Non-pigmented ciliary epithelial cell (primary cell): ENCODE results near the gene PPP6R2.

ENCODE experiments used
- DNase-seq: peaks from one replicate; pipeline ENCODE4 v3.0.0-alpha.2; 2010; ENCODE audit warnings: low read depth

Gene PPP6R2

GRCh38 chr22:50447576-50448551 is 104.7 kb downstream of the PPP6R2 start:
- no peak for DNase-seq

GRCh38 chr22:50452649-50453048 is 109.5 kb downstream of the PPP6R2 start:
- DNase-seq = no peak

GRCh38 chr22:50454556-50455075 is 111.5 kb downstream of the PPP6R2 start:
- no peak for DNase-seq

- DNase-seq = no peak
Observed at GRCh38 chr22:50455201-50455600, 112.1 kb downstream of the PPP6R2 start.

GRCh38 chr22:50456026-50456425 is 112.9 kb downstream of the PPP6R2 start:
- DNase-seq = no peak

GRCh38 chr22:50456466-50457234 is 113.5 kb downstream of the PPP6R2 start:
- DNase-seq = no peak

- no peak for DNase-seq
Observed at GRCh38 chr22:50459016-50459415, 115.9 kb downstream of the PPP6R2 start.

- no peak for DNase-seq
Observed at GRCh38 chr22:50459496-50460140, 116.5 kb downstream of the PPP6R2 start.

- DNase-seq = no peak
Observed at GRCh38 chr22:50460938-50461337, 117.8 kb downstream of the PPP6R2 start.

- DNase-seq = no peak
Observed at GRCh38 chr22:50461536-50461935, 118.4 kb downstream of the PPP6R2 start.

- DNase-seq = no peak
Observed at GRCh38 chr22:50461979-50462540, 118.9 kb downstream of the PPP6R2 start.

- no peak for DNase-seq
Observed at GRCh38 chr22:50463188-50463900, 120.2 kb downstream of the PPP6R2 start.

GRCh38 chr22:50464451-50464850 is 121.3 kb downstream of the PPP6R2 start:
- no peak for DNase-seq

GRCh38 chr22:50465066-50465930 is 122.2 kb downstream of the PPP6R2 start:
- DNase-seq = no peak

- DNase-seq = no peak
Observed at GRCh38 chr22:50467341-50467740, 124.2 kb downstream of the PPP6R2 start.

- no peak for DNase-seq
Observed at GRCh38 chr22:50467773-50468440, 124.8 kb downstream of the PPP6R2 start.

- no peak for DNase-seq
Observed at GRCh38 chr22:50468626-50469025, 125.5 kb downstream of the PPP6R2 start.

- DNase-seq = no peak
Observed at GRCh38 chr22:50469377-50470305, 126.5 kb downstream of the PPP6R2 start.

- no peak for DNase-seq
Observed at GRCh38 chr22:50470491-50470890, 127.4 kb downstream of the PPP6R2 start.
